A673 (cell line): ENCODE measurements around the gene PRKCH. TPM values are rescaled to one million over a fixed set of nuclear protein-coding genes. Genes with fewer than 3 reads are reported as not detected.

Experiments
- BruUV-seq: library from RNA; stranded (reverse); fragments of 400-500 nt; replicated peaks from 2 replicates; lab custom pipeline; 2021; lab: Mats Ljungman, UMichigan
- CTCF ChIA-PET: fragments of 300-600 bp; sonication (Branson Sonifier 250); formaldehyde crosslinking; loops from one replicate; lab custom pipeline; 2022; ENCODE audit warnings: antibody characterized with exemption; lab: Charles Lee
- POLR2A ChIA-PET: fragments of 300-600 bp; sonication (Branson Sonifier 250); formaldehyde crosslinking; loops from one replicate; lab custom pipeline; 2022; ENCODE audit warnings: antibody characterized with exemption; ENCODE audit not compliant: low non-redundant PET; lab: Charles Lee
- DNase-seq: peaks from one replicate; pipeline ENCODE4 v3.0.0-alpha.2; 2015; ENCODE audit warnings: low spot score
- H3K27ac ChIP-seq: fragments of 200-600 bp; sonication (generic); 2 replicates; pipeline ENCODE4 v1.5.1; 2016; ENCODE audit warnings: mixed run types, low read depth, mild to moderate bottlenecking, mixed read lengths, antibody characterized with exemption, low read length; ENCODE audit not compliant: poor library complexity, severe bottlenecking
- H3K27me3 ChIP-seq: fragments of 200-600 bp; sonication (generic); replicated peaks from 2 replicates; pipeline ENCODE4 v1.6.1; 2017; ENCODE audit warnings: mixed run types, low read depth, mild to moderate bottlenecking, mixed read lengths, antibody characterized with exemption, low read length; ENCODE audit not compliant: insufficient read depth, poor library complexity
- H3K36me3 ChIP-seq: fragments of 200-600 bp; sonication (generic); 2 replicates; pipeline ENCODE4 v1.6.1; 2016; ENCODE audit warnings: mixed run types, mild to moderate bottlenecking, mixed read lengths, antibody characterized with exemption, low read length; ENCODE audit not compliant: insufficient read depth, poor library complexity, severe bottlenecking
- H3K4me1 ChIP-seq: fragments of 200-600 bp; sonication (generic); 2 replicates; pipeline ENCODE4 v1.6.1; 2017; ENCODE audit warnings: mixed run types, mild to moderate bottlenecking, mixed read lengths, antibody characterized with exemption, low read length; ENCODE audit not compliant: insufficient read depth, poor library complexity, severe bottlenecking
- H3K4me3 ChIP-seq: fragments of 200-600 bp; sonication (generic); 2 replicates; pipeline ENCODE4 v1.5.1; 2016; ENCODE audit warnings: low read depth, mixed run types, mild to moderate bottlenecking, mixed read lengths, low read length; ENCODE audit not compliant: poor library complexity, severe bottlenecking
- H3K9me3 ChIP-seq: fragments of 200-600 bp; sonication (generic); 2 replicates; pipeline ENCODE4 v1.6.1; 2016; ENCODE audit warnings: mixed run types, low read depth, mild to moderate bottlenecking, mixed read lengths, antibody characterized with exemption, low read length; ENCODE audit not compliant: poor library complexity, severe bottlenecking
- CTCF ChIP-seq: fragments of 300-800, 200-600 bp; sonication (generic); conservative IDR thresholded peaks from 2 replicates; pipeline ENCODE4 v1.5.1; 2017; ENCODE audit warnings: low read depth, mild to moderate bottlenecking, antibody characterized with exemption, low read length, moderate library complexity, mixed read lengths
- EZH2 ChIP-seq: fragments of 200-600 bp; sonication (generic); IDR thresholded peaks from 2 replicates; pipeline ENCODE4 v1.6.1; 2017; ENCODE audit warnings: borderline replicate concordance, low read depth, mild to moderate bottlenecking, mixed read lengths, antibody characterized with exemption, low read length; ENCODE audit not compliant: poor library complexity, severe bottlenecking
- intact Hi-C: fragments of 100-400 bp; cut with micrococcal nuclease; formaldehyde crosslinking; loops from one replicate; pipeline ENCODE4 v1.10.0; 2022; ENCODE audit not compliant: unreplicated experiment
- total RNA-seq: library from RNA; stranded (reverse); gene quantifications from 2 replicates; pipeline ENCODE4 v1.2.3, GENCODE V29; 2021

Gene PRKCH
- total RNA-seq, 1 experiment from 2014 or later = 1.8 TPM

- TF ChIP-seq CTCF (no peak), EZH2 (no peak)
- Histone ChIP-seq H3K4me3 (no peak overlapping the region), H3K9me3 (no peaks in the 10 kb centered on the region), H3K4me1 (peaks cover 12% of the 10 kb centered on the region), H3K27me3 (no peaks in the 10 kb centered on the region), H3K36me3 (no peaks in the 10 kb centered on the region), H3K27ac (no peak overlapping the region)
- ChIA-PET POLR2A (no interaction called here), CTCF (no interaction called here)
- intact Hi-C loops = no loop called here
- no peak for DNase-seq
- no TSS peak for BruUV-seq
These were observed 204.1 kb downstream of the PRKCH start for GRCh38 chr14:61525293-61526011.

GRCh38 chr14:61526405-61527312 is 205.3 kb downstream of the PRKCH start:
- H3K27ac ChIP-seq = no peak overlapping the region

More at GRCh38 chr14:61526405-61527312, 205.3 kb downstream of the PRKCH start:
- no peak for DNase-seq
- no peak for TF ChIP-seq EZH2
- TF ChIP-seq CTCF = no peak
- Histone ChIP-seq H3K27me3 (no peaks in the 10 kb centered on the region), H3K4me1 (peaks cover 12% of the 10 kb centered on the region), H3K36me3 (no peaks in the 10 kb centered on the region), H3K9me3 (no peaks in the 10 kb centered on the region), H3K4me3 (no peak overlapping the region)
- intact Hi-C loops = no loop called here
- ChIA-PET CTCF (no interaction called here), POLR2A (no interaction called here)
- no TSS peak for BruUV-seq
